ENCODE data around the gene DR1.
"Not testable (repeated sequence)": the region's sequence is repeated elsewhere in the genome, so short reads cannot be mapped to it uniquely, and the experiment has no call there.

DR1 gene

DNA sequence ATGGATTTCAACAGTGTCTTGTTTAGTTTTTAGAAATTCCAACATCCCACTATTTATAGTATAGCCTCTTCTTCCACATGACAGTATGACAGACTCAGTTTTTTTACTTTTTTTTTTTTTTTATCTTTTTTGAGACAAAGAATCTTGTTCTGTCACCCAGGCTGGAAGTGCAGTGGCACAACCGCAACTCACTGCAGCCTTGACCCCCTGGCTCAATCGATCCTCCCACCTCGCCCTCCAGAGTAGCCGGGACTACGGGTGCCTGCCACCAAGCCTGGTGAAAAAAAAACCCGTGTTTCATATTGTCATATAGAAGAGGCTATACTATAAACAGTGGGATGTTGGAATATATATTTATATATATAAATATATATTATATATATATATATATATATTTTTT is 1.2 kb upstream of the DR1 start:
- DNase-seq = no peak

GRCh38 chr1:93344886-93345632 is 648 bp upstream of the DR1 start:
- no peak for DNase-seq

DNA sequence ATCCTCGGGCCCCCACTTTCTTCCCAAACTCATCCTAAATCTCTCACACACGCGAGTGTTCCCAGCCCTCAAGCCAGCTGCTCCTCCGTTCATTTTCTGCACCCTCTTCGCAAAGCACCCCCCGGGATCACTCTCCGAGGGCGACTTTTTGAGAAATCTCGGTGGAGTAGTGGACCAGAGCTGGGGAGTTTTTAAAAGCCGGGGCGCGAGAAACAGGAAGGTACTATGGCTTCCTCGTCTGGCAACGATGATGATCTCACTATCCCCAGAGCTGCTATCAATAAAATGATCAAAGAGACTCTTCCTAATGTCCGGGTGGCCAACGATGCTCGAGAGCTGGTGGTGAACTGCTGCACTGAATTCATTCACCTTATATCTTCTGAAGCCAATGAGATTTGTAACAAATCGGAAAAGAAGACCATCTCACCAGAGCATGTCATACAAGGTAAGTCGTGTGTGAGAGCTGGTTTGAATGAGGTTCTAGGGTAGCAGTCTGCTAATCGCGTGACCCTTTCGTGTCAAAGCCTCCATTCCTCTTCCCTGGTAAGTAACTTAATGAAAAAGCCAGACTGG is 800 bp downstream of the DR1 start:
- DNase-seq = no peak

DNA sequence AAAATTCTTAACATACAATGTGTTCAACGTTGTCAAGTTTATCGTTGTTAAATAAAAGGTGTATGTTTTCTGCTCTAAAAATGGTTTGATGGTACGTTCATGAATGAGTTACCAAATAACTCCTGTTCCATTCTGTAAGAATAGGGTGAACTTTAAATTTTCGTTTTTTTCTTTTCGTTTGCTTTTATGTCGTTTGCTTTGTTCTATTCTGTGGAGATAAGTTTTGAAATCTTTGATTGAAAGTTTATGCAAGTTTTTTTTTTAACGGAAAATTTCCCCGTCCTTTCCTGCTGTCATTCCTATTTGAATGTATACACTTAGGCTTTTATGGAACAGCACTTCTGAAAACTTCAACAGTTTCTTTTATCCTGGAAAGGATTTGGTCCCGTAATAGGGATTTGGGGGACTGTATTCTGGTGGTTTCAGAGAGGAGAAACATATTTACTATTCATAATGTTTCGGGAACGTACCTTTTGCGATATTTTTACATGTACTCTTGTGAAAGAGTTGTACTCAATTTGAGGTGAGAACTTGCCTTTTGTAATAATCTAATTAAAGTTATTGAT is 1.7 kb downstream of the DR1 start:
- DNase-seq = no peak

GRCh38 chr1:93348104-93348728 is 2.5 kb downstream of the DR1 start:
- DNase-seq = no peak

DNA sequence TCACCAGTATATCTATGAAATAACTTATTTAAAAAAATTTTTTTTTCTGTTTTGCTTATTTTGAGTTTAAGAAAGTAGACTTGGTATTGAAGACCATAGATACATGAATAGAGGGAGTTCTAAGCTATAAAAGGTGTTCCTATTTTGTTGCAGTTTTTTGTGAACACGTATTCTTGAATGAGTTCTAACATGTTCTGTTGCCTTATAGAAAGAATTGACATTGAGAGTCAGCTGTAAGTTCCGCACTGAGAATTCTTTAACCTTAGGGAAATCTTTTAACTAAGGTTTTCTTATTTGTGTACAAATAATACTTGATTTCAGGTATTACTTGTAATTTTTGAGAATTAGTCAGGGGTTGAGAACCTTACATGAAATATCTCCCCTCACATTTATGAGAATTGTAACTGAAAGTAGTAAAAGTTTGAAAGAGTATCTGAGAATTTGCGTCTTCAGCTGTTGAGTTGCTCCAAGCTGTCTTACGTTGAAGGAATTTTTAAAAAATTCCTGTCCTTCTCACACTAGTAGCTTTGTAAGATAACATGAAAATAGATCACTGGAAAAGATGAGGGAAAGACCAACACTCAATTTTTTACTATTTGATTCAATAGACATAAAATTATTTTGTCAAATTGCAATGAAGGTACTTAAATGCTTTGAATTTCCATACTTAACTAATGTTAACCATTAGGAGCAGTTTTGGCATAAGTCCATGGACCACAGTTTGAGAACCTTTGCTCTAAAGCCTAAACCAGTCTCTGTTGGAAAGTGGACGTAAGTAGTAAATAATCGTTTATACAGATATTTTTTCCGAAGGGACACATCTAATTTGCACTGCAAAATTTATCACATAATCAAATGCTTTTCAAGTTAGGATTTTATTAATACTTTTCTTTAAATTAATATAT is 3.8 kb downstream of the DR1 start:
- no peak for DNase-seq

DNA sequence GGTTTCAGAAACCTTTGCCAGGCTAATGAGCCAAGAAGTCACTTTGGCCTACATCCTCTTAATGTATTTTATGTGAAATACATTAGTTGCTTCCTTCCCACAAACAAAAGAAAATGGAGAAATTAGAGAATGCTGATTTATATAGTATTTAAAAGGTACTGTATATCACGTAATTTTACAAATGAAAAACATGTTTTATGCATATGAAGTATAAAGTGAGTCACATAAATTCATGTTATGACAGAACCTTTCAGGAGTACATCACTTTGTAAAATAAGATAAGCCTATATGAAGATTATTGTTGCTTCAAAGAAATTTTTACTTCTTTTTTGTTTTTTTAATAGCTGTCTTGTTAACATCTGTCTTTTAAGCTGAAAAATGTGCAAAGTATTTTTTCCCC is 4.6 kb downstream of the DR1 start:
- no peak for DNase-seq

DNA sequence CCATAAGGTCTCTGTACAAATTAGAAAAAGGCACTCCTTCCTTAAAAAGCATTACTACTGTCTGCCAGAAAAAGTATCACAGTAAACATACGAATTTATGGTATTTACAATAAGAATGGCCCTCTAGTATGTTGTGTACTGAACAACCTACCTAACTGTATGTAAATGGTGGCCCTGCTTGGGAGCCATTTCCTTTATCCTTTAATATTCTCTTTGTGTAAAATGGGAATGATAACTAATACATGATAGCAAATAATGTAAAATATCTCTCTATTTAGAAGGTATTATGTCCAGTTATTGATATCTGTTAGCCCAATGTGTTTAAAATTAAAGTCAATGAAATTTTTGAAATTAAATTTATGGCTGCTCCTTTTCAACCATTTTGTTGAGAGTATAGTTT is 5.2 kb downstream of the DR1 start:
- no peak for DNase-seq

DNA sequence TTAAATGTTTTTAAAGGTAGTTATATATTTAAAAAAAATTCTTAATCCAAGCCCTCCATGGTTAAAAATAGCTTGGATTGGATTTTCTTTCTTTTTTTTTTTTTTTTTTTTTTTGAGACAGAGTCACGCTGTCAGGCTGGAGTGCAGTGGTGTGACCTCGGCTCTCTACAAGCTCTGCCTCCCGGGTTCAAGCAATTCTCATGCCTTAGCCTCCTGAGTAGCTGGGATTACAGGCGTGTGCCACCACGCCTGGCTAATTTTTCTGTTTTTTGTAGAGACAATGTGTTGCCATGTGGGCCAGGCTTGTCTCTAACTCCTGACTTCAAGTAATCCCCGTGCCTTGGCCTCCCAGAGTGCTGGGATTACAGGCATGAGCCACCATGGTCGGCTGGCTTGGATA is 5.6 kb downstream of the DR1 start:
- not testable (repeated sequence) for DNase-seq

DNA sequence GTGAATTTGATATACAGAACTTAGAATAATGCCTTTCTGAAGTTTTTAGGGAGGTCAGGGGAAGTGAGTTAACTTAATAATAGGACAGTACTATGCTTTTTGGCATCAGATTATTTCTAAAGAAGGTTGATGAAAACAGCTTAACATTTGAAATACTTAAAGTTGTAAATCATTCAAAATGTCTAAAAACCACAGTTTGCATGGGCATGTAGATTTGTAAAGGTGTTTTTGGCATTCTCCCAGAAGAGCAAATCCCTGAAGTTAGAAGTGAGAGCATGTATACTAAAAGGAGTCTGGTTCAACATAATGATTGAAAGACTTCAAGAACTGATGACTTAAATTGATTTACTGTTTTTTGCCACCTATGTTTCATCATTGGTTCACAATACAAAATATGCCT is 6.7 kb downstream of the DR1 start:
- no peak for DNase-seq

GRCh38 chr1:93353286-93353685 is 7.6 kb downstream of the DR1 start:
- DNase-seq = no peak

GRCh38 chr1:93354749-93355148 is 9.0 kb downstream of the DR1 start:
- DNase-seq = no peak

DNA sequence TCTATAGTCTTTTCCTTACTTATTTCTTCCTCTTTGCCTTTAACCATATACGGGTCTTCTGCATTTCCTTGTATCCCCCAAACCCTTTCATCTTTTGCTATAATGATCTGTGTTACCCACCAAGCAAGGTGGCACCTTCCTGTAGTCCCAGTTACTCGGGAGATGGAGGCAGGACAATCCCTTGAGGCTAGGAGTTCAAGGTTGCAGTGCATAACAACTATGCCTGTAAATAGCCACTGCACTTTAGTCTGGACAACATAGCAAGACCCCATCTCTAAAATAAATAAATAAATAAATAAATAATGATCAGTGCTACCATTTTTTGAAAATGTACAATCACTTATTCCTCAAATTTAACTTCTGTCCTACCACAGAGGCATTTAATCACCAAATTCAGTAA is 11.5 kb downstream of the DR1 start:
- DNase-seq = no peak

DNA sequence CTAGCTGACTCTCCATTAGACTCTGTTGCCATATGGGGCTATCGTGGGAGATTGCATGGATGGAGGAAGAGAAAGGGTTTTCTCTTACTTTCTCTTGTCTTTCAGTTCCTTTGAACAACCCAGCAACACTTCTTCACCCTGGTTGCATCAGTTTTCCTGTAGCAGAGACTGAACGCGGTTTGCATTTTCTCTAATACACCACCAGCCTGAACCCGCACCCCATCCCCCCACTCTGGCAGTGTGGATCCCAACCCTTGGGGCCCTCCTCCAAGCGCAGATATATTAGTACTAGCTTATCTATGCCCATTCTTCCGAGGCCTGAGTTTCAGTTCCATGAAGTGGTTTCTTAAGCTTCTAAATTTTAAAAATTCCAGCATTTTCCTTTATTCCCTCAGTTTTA is 12.6 kb downstream of the DR1 start:
- no peak for DNase-seq

GRCh38 chr1:93360111-93360510 is 14.4 kb downstream of the DR1 start:
- DNase-seq = no peak

DNA sequence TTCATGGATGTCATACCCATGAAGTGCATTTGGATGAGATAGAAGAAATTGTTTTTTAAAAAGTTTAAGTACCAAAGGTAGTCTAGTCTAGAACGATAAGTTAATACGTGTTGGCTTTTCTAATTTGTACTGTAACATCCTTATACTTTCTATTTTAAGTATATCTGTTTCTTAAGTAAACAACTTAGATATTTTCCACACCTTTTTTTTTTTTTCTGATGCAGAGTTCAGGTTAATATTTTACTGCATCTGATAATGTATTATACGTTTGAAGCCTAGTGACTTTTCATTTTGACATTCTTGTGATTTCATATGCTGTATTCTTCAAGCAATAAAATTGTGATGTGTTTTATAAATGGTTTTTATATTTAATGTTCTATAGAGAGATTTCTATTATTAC is 16.5 kb downstream of the DR1 start:
- DNase-seq = no peak

- DNase-seq = no peak
Measured at GRCh38 chr1:93365813-93366212, 20.1 kb downstream of the DR1 start.

GRCh38 chr1:93369734-93370133 is 24.0 kb downstream of the DR1 start:
- DNase-seq = no peak

DNA sequence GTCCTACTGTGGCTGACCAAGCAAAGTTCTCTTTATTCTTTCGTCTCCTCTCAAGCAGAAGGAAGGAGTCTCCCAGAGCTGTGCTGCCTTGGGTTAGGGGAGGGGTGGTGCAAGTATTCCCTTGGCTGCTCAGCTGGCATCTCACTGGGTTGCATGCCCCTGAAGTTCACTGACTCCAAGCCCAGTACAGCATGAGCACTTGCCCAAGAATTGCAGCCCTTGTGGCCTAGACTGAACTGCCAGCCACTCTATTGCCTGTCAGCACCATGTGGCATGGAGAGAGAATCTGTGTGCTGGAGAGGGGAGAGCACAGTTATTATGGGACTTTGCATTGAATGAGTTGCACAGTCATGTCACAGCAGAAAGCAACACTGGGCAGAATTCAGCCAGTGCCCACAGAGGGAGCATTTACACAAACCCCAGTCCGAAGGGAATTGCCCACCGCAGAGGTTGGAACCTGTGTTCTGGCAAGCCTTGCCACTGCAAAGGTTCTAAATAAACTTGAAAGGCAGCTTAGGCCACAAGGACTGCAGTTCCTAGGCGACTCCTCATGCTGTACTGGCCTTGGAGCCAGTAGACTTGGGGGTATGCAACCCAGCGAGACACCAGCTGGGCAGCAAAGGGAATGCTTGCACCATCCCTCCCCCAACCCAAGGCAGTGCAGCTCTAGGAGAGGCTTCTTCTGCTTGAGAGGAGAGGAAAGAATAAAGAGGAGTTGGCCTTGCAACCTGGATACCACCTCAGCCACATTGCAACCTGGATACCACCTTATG is 28.8 kb downstream of the DR1 start:
- DNase-seq = no peak

- DNase-seq = no peak
Measured at GRCh38 chr1:93384656-93385055, 38.9 kb downstream of the DR1 start.

DNA sequence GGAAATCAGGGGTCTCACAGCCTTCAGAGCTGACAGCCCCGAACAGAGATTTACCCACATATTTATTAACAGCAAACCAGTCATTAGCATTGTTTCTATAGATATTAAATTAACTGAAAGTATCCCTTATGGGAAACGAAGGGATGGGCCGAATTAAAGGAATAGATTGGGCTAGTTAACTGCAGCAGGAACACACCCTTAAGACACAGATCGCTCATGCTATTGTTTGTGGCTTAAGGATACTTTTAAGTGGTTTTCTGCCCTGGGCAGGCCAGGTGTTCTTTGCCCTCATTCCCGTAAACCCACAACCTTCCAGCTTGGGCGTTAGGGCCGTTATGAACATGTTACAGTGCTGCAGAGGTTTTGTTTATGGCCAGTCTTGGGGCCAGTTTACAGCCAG is 40.6 kb downstream of the DR1 start:
- not testable (repeated sequence) for DNase-seq

GRCh38 chr1:93394514-93394913 is 48.8 kb downstream of the DR1 start:
- no peak for DNase-seq
